ENCODE data around the gene TRIOBP. TPM values are rescaled to one million over a fixed set of nuclear protein-coding genes. Genes with fewer than 3 reads are reported as not detected.

TRIOBP gene
- total and polyA plus RNA-seq, 2 of the 13 experiments (the other 11 are each of a cell fraction or from before 2014, with no cell fraction given) = 6.1 to 15.4 TPM

DNA sequence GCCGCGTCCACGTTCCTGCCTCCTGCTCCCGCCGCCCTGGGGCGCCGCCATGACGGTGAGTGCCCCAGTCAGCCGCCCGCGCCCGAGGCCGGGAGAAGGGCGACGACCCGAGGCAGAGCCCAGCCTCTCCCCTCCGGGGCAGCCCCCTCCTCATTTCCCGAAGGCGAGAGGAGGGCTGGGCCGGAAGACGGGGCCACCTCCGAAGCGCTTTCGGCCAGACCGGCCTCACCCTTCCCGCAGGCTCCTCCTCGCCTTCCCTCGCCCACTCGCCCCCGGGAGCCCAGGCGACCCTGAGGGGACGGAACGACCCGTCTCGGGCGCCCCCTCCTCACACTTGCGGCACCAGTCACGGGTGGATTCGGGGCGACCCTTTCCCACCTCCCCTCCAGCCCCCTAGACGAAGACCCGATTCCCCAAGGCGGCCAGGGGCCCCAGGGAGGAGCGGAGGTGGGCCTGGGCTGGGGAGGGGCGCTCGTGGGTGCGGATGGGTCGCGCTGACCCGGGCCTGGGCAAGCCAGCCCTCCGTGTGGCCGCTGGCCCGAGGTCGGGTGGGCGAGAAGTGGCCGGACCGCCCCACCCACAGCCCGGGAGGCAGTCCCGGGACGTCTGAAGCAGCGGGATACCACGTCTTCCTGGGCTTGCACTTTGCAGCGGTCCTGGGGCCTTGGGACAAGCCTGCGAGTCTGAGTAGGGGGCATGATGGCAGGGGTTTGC, 49.7 kb downstream of the TRIOBP start (continued):
- TF ChIP-seq, protein P1, sequence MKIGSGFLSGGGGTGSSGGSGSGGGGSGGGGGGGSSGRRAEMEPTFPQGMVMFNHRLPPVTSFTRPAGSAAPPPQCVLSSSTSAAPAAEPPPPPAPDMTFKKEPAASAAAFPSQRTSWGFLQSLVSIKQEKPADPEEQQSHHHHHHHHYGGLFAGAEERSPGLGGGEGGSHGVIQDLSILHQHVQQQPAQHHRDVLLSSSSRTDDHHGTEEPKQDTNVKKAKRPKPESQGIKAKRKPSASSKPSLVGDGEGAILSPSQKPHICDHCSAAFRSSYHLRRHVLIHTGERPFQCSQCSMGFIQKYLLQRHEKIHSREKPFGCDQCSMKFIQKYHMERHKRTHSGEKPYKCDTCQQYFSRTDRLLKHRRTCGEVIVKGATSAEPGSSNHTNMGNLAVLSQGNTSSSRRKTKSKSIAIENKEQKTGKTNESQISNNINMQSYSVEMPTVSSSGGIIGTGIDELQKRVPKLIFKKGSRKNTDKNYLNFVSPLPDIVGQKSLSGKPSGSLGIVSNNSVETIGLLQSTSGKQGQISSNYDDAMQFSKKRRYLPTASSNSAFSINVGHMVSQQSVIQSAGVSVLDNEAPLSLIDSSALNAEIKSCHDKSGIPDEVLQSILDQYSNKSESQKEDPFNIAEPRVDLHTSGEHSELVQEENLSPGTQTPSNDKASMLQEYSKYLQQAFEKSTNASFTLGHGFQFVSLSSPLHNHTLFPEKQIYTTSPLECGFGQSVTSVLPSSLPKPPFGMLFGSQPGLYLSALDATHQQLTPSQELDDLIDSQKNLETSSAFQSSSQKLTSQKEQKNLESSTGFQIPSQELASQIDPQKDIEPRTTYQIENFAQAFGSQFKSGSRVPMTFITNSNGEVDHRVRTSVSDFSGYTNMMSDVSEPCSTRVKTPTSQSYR (CRISPR knock-in tag; IDR thresholded peaks at IDR 0.05; ENCODE audit: borderline replicate concordance) = no peak
- TF ChIP-seq, protein P2, sequence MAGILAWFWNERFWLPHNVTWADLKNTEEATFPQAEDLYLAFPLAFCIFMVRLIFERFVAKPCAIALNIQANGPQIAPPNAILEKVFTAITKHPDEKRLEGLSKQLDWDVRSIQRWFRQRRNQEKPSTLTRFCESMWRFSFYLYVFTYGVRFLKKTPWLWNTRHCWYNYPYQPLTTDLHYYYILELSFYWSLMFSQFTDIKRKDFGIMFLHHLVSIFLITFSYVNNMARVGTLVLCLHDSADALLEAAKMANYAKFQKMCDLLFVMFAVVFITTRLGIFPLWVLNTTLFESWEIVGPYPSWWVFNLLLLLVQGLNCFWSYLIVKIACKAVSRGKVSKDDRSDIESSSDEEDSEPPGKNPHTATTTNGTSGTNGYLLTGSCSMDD (CRISPR knock-in tag; IDR thresholded peaks at IDR 0.05) = no peak
- TF ChIP-seq, protein P3, sequence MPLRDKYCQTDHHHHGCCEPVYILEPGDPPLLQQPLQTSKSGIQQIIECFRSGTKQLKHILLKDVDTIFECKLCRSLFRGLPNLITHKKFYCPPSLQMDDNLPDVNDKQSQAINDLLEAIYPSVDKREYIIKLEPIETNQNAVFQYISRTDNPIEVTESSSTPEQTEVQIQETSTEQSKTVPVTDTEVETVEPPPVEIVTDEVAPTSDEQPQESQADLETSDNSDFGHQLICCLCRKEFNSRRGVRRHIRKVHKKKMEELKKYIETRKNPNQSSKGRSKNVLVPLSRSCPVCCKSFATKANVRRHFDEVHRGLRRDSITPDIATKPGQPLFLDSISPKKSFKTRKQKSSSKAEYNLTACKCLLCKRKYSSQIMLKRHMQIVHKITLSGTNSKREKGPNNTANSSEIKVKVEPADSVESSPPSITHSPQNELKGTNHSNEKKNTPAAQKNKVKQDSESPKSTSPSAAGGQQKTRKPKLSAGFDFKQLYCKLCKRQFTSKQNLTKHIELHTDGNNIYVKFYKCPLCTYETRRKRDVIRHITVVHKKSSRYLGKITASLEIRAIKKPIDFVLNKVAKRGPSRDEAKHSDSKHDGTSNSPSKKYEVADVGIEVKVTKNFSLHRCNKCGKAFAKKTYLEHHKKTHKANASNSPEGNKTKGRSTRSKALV (CRISPR knock-in tag; IDR thresholded peaks at IDR 0.05) = no peak
- no peak for TF ChIP-seq ZNF383 (CRISPR knock-in tag; IDR thresholded peaks at IDR 0.05; ENCODE audit: borderline replicate concordance)
- no peak for TF ChIP-seq NPAS2 (CRISPR knock-in tag; IDR thresholded peaks at IDR 0.05; ENCODE audit: borderline replicate concordance)
- TF ChIP-seq MAF1 (CRISPR knock-in tag; IDR thresholded peaks at IDR 0.05; ENCODE audit: borderline replicate concordance) = no peak
- TF ChIP-seq, protein P4, sequence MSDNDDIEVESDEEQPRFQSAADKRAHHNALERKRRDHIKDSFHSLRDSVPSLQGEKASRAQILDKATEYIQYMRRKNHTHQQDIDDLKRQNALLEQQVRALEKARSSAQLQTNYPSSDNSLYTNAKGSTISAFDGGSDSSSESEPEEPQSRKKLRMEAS (IDR thresholded peaks at IDR 0.05) = no peak
- TF ChIP-seq ZSCAN9 (CRISPR knock-in tag; IDR thresholded peaks at IDR 0.05; ENCODE audit: borderline replicate concordance) = no peak
- no peak for TF ChIP-seq ZNF143 (CRISPR knock-in tag; IDR thresholded peaks at IDR 0.05)
- TF ChIP-seq, protein P5, sequence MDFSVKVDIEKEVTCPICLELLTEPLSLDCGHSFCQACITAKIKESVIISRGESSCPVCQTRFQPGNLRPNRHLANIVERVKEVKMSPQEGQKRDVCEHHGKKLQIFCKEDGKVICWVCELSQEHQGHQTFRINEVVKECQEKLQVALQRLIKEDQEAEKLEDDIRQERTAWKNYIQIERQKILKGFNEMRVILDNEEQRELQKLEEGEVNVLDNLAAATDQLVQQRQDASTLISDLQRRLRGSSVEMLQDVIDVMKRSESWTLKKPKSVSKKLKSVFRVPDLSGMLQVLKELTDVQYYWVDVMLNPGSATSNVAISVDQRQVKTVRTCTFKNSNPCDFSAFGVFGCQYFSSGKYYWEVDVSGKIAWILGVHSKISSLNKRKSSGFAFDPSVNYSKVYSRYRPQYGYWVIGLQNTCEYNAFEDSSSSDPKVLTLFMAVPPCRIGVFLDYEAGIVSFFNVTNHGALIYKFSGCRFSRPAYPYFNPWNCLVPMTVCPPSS (IDR thresholded peaks at IDR 0.05) = no peak
- TF ChIP-seq, protein P6, sequence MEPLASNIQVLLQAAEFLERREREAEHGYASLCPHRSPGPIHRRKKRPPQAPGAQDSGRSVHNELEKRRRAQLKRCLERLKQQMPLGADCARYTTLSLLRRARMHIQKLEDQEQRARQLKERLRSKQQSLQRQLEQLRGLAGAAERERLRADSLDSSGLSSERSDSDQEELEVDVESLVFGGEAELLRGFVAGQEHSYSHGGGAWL (CRISPR knock-in tag; IDR thresholded peaks at IDR 0.05) = no peak
- TF ChIP-seq KDM5B (CRISPR knock-in tag; IDR thresholded peaks at IDR 0.05; ENCODE audit: borderline replicate concordance) = peak; percentile 38; the same call in 1 of the 2 replicates
- TF ChIP-seq ZNF501 (CRISPR knock-in tag; IDR thresholded peaks at IDR 0.05) = 0 out of 2 replicates have a peak, but pooled peaks have one; percentile 23
- TF ChIP-seq, protein P7, sequence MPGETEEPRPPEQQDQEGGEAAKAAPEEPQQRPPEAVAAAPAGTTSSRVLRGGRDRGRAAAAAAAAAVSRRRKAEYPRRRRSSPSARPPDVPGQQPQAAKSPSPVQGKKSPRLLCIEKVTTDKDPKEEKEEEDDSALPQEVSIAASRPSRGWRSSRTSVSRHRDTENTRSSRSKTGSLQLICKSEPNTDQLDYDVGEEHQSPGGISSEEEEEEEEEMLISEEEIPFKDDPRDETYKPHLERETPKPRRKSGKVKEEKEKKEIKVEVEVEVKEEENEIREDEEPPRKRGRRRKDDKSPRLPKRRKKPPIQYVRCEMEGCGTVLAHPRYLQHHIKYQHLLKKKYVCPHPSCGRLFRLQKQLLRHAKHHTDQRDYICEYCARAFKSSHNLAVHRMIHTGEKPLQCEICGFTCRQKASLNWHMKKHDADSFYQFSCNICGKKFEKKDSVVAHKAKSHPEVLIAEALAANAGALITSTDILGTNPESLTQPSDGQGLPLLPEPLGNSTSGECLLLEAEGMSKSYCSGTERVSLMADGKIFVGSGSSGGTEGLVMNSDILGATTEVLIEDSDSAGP (CRISPR knock-in tag; IDR thresholded peaks at IDR 0.05; ENCODE audit: borderline replicate concordance) = peak; percentile 56; the same call in 1 of the 2 replicates
- TF ChIP-seq CREB1 (IDR thresholded peaks at IDR 0.05) = no peak
- TF ChIP-seq CREB1 (CRISPR knock-in tag; IDR thresholded peaks at IDR 0.05) = no peak
- TF ChIP-seq DNMT1 (CRISPR knock-in tag; IDR thresholded peaks at IDR 0.05) = no peak
